GM18907 (cell line): ENCODE data around the gene MAP2K2.
"Not testable (repeated sequence)": the region's sequence is repeated elsewhere in the genome, so short reads cannot be mapped to it uniquely, and the experiment has no call there.

Experiments used
- ATAC-seq: cut with Tn5 transposase; IDR thresholded peaks from one replicate; pipeline ENCODE4 v1.9.1; 2021; ENCODE audit warnings: mild to moderate bottlenecking, moderate library complexity; ENCODE audit not compliant: unreplicated experiment

Gene MAP2K2

GRCh38 chr19:4123615-4124568 lies at the start of gene MAP2K2:
Gene MAP2K2 (minus strand): TSS chr19:4124122. CDS start chr19:4123875, 247 bp downstream.
- ATAC-seq = peak; percentile 89

GRCh38 chr19:4172861-4173473 lies 49.0 kb upstream of the MAP2K2 start:
- ATAC-seq = no peak

GRCh38 chr19:4171676-4172075 lies 47.8 kb upstream of the MAP2K2 start:
- no peak for ATAC-seq

- no peak for ATAC-seq
Observed at GRCh38 chr19:4164262-4164661, 40.3 kb upstream of the MAP2K2 start.

GRCh38 chr19:4161415-4162077 lies 37.6 kb upstream of the MAP2K2 start:
- no peak for ATAC-seq

- not testable (repeated sequence) for ATAC-seq
Observed at GRCh38 chr19:4157971-4158370, 34.0 kb upstream of the MAP2K2 start.

- ATAC-seq = no peak
Observed at GRCh38 chr19:4157164-4157563, 33.2 kb upstream of the MAP2K2 start.

- ATAC-seq = no peak
Observed at GRCh38 chr19:4154571-4155312, 30.8 kb upstream of the MAP2K2 start.

GRCh38 chr19:4152241-4152998 lies 28.5 kb upstream of the MAP2K2 start:
- ATAC-seq = no peak

- ATAC-seq = no peak
Observed at GRCh38 chr19:4151623-4152022, 27.7 kb upstream of the MAP2K2 start.

- no peak for ATAC-seq
Observed at GRCh38 chr19:4149518-4150288, 25.8 kb upstream of the MAP2K2 start.

- no peak for ATAC-seq
Observed at GRCh38 chr19:4144666-4145249, 20.8 kb upstream of the MAP2K2 start.

GRCh38 chr19:4142916-4143315 lies 19.0 kb upstream of the MAP2K2 start:
- not testable (repeated sequence) for ATAC-seq

GRCh38 chr19:4140237-4140711 lies 16.4 kb upstream of the MAP2K2 start:
- ATAC-seq = no peak

GRCh38 chr19:4139614-4140236 lies 15.8 kb upstream of the MAP2K2 start:
- ATAC-seq = no peak

- no peak for ATAC-seq
Observed at GRCh38 chr19:4138445-4138844, 14.5 kb upstream of the MAP2K2 start.

GRCh38 chr19:4136680-4137088 lies 12.8 kb upstream of the MAP2K2 start:
- no peak for ATAC-seq

- ATAC-seq = not testable (repeated sequence)
Observed at GRCh38 chr19:4135386-4135785, 11.5 kb upstream of the MAP2K2 start.
